ENCODE results near the gene ANO6. TPM values are rescaled to one million over a fixed set of nuclear protein-coding genes. Genes with fewer than 3 reads are reported as not detected.
"Not testable (repeated sequence)": the region's sequence is repeated elsewhere in the genome, so short reads cannot be mapped to it uniquely, and the experiment has no call there.

Gene ANO6
- total and polyA plus RNA-seq, 11 donors = 9.0 to 57.2 (median 46.0) TPM

DNA sequence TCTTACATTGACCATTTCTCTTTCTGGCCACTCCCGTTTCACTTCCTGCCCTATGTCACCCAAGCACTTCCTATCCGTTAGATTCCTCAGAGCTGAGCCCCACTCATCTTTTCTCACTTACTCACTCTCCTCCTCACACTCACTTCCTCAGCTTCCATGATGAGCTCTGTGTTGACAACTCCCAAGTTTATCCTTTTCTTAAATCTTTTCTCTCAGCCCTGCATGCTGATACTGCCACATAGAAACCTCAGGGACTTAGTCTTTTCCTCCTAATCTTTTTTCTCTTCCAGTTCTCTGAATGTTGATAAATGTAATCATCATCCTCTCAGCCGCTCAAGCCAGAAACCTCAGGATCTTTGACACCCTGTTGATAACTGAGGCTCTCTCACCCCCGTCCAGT is 99.6 kb downstream of the ANO6 start:
- H3K4me1 ChIP-seq = peaks cover 0 to 32% (median 14%) of the 10 kb centered on the region in 12 donors
- H3K27ac ChIP-seq = no peak overlapping the region
- TF ChIP-seq, protein P1, sequence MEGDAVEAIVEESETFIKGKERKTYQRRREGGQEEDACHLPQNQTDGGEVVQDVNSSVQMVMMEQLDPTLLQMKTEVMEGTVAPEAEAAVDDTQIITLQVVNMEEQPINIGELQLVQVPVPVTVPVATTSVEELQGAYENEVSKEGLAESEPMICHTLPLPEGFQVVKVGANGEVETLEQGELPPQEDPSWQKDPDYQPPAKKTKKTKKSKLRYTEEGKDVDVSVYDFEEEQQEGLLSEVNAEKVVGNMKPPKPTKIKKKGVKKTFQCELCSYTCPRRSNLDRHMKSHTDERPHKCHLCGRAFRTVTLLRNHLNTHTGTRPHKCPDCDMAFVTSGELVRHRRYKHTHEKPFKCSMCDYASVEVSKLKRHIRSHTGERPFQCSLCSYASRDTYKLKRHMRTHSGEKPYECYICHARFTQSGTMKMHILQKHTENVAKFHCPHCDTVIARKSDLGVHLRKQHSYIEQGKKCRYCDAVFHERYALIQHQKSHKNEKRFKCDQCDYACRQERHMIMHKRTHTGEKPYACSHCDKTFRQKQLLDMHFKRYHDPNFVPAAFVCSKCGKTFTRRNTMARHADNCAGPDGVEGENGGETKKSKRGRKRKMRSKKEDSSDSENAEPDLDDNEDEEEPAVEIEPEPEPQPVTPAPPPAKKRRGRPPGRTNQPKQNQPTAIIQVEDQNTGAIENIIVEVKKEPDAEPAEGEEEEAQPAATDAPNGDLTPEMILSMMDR (IDR thresholded peaks at IDR 0.05) = no peak
- no peak for TF ChIP-seq POLR2A (IDR thresholded peaks at IDR 0.05)
- peaks cover 0 to 2% (median 0%) of the 10 kb centered on the region in 12 donors for H3K9me3 ChIP-seq
- WGBS, 4 donors = 78 to 89% (median 81%) methylated on average over 4 of the region's 4 CpGs
- peaks cover 0 to 33% (median 8%) of the 10 kb centered on the region in 9 donors for H3K36me3 ChIP-seq
- intact Hi-C loops (cut with DNase I) = no loop called here
- no peaks in the 10 kb centered on the region for H3K27me3 ChIP-seq
- no peak for ATAC-seq
- DNase-seq = no peak
- H3K4me3 ChIP-seq = no peak overlapping the region

DNA sequence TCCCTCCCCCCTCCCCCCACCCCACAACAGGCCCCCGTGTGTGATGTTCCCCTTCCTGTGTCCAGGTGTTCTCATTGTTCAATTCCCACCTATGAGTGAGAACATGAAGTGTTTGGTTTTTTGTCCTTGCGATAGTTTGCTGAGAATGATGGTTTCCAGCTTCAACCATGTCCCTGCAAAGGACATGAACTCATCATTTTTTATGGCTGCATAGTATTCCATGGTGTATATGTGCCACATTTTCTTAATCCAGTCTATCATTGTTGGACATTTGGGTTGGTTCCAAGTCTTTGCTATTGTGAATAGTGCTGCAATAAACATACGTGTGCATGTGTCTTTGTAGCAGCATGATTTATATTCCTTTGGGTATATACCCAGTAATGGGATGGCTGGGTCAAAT is 101.4 kb downstream of the ANO6 start:
- DNase-seq; H3K27ac ChIP-seq; H3K27me3 ChIP-seq; H3K4me3 ChIP-seq; ATAC-seq; H3K9me3 ChIP-seq; intact Hi-C loops (cut with DNase I): not testable (repeated sequence)
- H3K4me1 ChIP-seq = peaks cover 0 to 18% (median under 1%) of the 10 kb centered on the region in 12 donors
- WGBS, 4 donors = 94 to 99% (median 96%) methylated on average over 2 to 3 of the region's 3 CpGs
- H3K36me3 ChIP-seq = peaks cover 0 to 33% (median 8%) of the 10 kb centered on the region in 9 donors

DNA sequence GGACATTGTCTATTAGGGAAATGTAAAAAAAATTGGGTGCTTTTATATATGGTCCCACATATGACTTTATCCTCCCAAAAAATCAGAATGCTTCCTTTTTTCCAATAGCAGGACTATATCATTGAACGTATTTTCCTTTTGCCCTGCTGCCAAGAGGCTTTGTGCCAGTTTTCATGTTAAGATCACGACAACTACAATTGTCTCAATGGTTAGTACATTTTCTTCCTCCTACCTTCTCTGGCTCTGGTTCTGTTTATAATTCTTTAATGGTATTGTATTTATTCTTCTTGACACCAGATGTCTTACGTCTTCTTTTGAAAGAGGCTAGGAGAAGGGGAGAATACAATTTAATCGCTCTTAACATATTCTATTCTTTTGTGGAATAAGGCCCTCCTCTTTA is 106.9 kb downstream of the ANO6 start:
- DNase-seq (no peak), ATAC-seq (no peak)
- H3K27me3 ChIP-seq = no peaks in the 10 kb centered on the region
- peaks cover 0 to 41% (median 17%) of the 10 kb centered on the region in 12 donors for H3K4me1 ChIP-seq
- H3K36me3 ChIP-seq = no peaks in the 10 kb centered on the region
- intact Hi-C loops (cut with DNase I) = loop anchor here in 1 of 10 donors (5.0 kb wide), 1 partner anchor 51 kb away; no protein-coding TSS in a partner anchor
- peaks cover 0 to 2% (median 0%) of the 10 kb centered on the region in 12 donors for H3K9me3 ChIP-seq
- TF ChIP-seq, protein P1 (IDR thresholded peaks at IDR 0.05) = no peak
- TF ChIP-seq POLR2A (IDR thresholded peaks at IDR 0.05) = no peak
- no peak overlapping the region for H3K4me3 ChIP-seq
- 53 to 61% (median 56%) methylated on average over 4 of the region's 4 CpGs for whole genome bisulfite sequencing, 4 donors
- peak overlapping the region in 1 of 12 donors; percentile 48 for H3K27ac ChIP-seq

DNA sequence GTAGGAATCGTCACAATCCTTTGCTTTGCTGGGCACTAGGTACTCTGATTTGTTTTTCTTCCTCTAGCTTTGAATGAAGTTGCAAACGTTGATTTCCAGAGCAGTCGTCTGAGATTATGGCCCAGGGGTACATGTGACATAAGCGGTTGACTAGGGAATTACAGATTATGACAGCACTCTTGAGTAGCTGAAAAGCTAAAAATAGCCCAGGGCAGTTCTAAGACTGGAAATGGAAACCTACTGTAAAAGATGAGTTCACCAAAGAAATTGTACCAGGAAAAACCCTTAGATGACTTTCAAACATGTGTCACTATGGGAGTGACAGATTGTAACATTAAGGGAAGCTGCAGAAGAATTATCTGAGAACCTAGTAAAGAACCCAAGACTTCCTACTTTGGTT is 108.5 kb downstream of the ANO6 start:
- Histone ChIP-seq H3K36me3 (no peaks in the 10 kb centered on the region), H3K4me1 (peaks cover 4 to 51% (median 25%) of the 10 kb centered on the region in 12 donors), H3K27me3 (no peaks in the 10 kb centered on the region), H3K9me3 (no peaks in the 10 kb centered on the region), H3K27ac (peak overlapping the region in 3 of 12 donors; percentile 11 to 30 (median 22)), H3K4me3 (no peak overlapping the region)
- DNase-seq (no peak), ATAC-seq (peak in 3 of 4 donors; percentile 62 to 80 (median 62))
- intact Hi-C loops (cut with DNase I) = loop anchor here in 1 of 10 donors (5.0 kb wide), 1 partner anchor 52 kb away; no protein-coding TSS in a partner anchor
- WGBS, 4 donors = 16 to 21% (median 19%) methylated on average over 4 of the region's 4 CpGs
- TF ChIP-seq, protein P1 (IDR thresholded peaks at IDR 0.05) = no peak
- TF ChIP-seq POLR2A (IDR thresholded peaks at IDR 0.05) = no peak
